A673 (cell line): Measurements from ENCODE around the gene TNFAIP8L1.

ENCODE experiments used
- CTCF ChIP-seq: fragments of 300-800, 200-600 bp; sonication (generic); conservative IDR thresholded peaks from 2 replicates; pipeline ENCODE4 v1.5.1; 2017; ENCODE audit warnings: low read depth, mild to moderate bottlenecking, antibody characterized with exemption, low read length, moderate library complexity, mixed read lengths
- EZH2 ChIP-seq: fragments of 200-600 bp; sonication (generic); IDR thresholded peaks from 2 replicates; pipeline ENCODE4 v1.6.1; 2017; ENCODE audit warnings: borderline replicate concordance, low read depth, mild to moderate bottlenecking, mixed read lengths, antibody characterized with exemption, low read length; ENCODE audit not compliant: poor library complexity, severe bottlenecking

GRCh38 chr19:4589579-4590410, 49.5 kb upstream of the TNFAIP8L1 start:
- 0 out of 2 replicates have a peak, but pooled peaks have one; percentile 18 for TF ChIP-seq CTCF
- no peak for TF ChIP-seq EZH2
